CD4-positive, alpha-beta T cell treated with Interleukin-15 for 1 hour (primary cell): ENCODE results near the gene TMCC2.
"Not testable (repeated sequence)": the region's sequence is repeated elsewhere in the genome, so short reads cannot be mapped to it uniquely, and the experiment has no call there.

ENCODE experiments used
- DNase-seq: peaks from one replicate; pipeline ENCODE4 v3.0.0-alpha.2; 2020

Gene TMCC2

DNA sequence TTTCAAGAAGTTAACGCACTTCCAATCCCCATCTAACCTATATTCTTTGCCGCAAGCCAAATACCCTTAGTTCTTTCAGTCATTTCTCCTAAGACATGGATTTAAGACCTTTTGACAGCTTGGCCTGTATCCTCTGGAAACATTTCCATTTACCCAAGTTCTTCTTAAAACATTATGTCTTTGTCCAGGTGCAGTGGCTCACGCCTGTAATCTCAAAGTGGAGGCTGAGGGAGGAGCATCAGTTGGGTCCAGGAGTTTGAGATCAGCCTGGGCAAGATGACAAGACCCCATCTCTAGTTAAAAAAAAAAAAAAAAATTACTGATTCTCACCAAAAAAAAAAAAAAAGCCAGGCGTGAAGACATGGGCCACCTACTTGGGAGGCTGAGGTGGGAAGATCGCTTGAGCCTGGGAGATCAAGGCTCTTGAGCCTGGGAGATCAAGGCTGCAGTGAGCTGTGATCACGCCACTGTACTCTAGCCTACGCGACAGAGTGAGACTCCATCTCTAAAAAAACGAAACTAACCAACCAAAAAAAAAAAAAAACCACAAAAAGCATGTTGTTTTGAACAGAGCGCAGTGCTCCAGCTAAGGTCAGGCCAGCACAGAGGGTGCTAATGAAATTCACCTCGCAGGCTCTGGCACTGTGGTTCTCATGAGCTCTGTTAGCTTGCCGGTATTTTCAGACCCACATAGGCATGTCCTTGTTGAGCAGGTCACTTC lies 57.8 kb downstream of the TMCC2 start:
- peak; percentile 69 for DNase-seq

DNA sequence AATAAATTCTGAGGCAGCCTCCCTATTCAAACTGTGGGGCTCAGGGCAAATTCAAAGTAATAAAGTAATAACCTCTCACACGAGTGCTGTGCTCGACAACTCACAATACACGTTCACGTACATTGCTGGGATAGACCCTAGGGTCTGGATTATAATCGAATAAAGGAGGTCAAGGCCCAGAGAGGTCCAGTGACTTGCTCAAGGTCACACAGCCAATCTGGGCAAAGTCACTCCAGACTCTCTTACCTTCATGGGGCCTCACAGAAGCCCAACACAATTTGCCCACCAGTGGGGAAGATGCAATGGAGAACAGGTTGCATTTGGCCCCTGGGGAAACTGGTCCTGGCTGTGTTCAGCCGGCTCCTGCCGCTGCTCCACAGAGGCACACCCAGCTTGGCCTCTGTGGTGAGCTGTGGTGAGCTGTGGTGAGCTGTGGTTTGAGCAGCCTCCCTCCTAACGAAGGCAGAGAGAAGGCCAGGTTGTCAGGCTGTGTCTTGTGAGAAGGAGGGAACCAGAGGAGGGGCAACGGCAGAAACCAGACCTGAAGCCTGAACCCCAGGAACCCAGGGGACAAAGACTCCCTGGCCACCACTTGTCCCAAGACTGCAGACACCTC lies 58.7 kb downstream of the TMCC2 start:
- peak; percentile 74 for DNase-seq

DNA sequence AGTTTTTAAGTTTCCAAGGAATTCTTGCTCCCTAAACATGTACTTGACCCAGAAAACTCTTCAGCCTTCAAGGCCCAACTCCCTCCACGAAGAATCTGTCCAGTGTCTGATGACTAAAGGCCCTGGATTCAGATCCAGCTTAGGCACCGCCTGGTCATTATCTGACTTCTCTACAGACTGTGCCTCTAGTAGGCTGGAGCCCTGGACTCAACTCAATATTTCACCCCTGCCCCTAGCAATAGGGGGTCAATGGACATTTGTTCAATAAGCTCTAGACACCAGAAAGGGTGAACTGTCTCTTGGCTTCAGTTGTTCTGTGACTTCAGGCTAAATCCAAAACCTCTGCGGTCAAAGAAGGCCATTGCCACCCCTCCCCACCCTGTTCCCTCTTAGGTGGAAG lies 59.3 kb downstream of the TMCC2 start:
- no peak for DNase-seq

DNA sequence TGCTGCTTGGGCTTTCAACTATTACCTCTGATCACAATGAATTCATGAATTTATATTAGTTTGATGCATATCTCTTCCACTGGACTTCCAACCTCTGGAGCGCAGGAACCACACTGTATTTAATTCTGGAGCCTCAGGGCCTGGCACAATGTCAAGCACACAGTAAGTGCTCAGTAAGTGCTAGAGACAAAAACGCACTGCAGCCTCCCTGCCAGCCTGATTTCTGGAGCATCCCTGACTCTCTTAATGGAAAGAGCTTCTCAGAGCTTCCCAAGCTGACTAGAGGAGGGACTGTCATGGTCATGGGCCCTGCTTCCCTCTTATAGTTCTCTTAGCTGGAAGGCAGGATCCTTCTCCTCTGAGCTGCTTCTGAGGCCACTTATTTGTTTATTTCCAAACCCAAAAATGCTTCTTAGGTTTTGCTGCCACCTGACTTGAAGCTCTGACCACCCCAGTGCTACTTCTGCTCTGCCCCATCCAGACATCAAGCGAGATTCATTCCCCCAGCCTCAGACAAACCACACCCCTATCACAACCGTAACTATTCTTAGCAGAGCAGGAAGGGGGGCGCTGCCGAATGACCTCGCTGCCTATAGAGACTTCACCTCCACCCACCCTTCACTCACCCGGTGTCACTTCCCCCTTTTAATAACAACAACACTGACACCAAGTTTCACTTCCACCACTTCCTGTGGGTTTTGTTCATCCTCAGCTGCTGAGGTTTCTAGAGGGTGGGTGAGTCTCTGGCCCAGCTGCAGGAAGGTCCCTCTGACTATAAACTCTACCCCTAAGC lies 60.2 kb downstream of the TMCC2 start:
- DNase-seq = peak; percentile 94

DNA sequence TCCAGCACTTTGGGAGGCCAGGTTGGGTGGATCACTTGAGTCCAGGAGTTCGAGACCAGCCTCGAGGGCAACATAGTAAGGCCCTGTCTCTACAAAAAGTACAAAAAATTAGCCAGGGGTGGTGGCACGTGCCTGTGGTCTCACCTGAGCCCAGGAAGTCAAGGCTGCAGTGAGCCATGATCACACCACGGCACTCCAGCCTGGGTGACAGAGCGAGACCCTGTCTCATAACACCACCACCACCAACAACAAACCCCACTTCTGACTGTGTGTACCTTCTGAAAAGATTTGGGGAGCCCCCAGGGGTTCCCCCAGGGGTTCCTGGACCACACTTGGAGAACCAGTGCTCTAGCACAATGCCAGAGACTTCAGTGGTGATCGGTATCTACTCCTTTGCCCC lies 63.9 kb downstream of the TMCC2 start:
- peak; percentile 68 for DNase-seq

DNA sequence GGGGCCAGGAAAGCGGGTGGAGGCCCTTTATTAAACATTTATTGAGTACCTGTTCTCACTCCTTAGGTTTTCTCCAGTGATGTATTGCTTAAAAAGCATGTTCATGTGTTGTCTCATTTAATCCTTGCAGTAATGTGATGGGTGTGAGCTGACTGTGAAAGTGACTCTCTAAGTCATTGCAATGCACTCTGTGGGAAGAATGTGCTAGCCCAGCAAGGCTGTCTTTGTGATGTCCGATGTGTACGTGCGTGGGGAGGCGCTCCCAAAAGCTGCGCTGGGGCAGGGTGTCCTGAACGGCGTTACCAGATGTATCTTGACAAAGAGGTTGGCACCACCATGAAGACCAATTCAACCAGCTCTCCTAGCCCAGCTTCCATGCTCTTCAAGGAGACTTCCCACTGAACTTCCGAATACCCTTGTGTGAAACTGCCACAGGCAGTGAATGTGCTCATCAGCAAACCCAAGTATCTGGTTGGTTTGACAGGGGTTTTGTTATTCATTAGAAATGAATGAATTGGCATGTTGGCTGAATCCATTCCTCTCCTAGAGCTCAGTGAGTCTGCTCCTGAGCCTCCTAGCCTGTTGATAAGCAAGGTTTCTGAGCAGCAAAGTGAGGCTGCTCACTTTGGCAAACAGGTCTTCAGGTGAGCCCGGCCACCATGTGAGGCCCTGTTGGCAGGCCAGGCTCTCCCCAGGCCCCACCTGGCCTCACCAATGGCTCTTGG lies 65.8 kb downstream of the TMCC2 start:
- DNase-seq = no peak

DNA sequence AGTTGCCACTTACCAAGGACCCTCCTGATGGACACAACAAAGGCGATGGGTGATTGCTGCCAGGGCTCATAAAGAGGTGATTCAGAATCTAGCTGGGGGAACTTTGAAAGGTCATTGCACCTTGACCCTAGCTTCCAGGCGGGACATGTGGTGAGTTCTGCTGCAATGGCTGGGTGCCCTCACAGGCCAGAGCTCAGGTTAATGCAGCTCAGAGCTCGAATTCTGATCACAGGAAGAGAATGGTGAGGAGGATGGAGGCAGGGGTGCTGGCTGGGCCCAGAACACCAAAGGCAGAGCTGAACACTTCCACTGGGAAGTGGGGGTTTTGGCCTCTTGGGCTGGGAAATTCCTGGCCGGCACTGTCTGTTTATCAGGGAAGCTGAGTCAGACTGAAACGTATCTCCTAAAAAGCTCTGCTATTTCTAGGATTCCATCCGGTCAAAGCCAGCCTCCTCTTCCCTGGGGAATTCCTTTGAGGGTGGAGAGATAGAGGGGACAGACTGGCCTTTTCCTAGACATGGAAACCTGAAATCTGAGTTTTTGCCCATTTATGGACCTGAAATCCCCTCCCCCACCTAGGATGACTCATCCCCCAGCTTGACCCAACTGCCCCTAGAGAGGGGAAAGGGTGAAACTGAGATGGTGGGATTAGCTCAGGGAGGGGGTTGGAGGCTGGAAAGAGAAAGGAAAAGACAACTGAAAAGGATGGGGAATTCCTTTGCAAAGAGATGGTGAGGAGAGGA lies 66.6 kb downstream of the TMCC2 start:
- no peak for DNase-seq

DNA sequence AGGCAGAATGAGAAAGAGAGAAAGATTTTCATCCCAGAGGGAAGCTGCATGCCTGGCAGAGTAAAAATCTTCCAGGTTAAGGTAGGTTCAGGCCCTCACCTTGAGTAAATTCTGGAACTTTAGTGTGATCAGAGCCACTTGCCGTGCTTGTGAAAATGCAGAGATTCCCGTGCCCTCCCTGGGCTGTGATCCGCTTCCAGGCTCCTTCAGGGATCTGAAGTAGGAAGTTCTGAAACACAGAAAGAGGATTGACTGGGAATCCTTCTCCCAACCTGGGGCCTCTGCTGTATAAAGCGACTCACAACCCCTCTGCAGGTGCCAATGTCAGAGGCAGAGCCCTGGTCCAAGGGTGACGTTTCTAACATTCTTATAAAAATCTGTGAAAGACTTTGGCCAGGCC lies 67.2 kb downstream of the TMCC2 start:
- DNase-seq = no peak

DNA sequence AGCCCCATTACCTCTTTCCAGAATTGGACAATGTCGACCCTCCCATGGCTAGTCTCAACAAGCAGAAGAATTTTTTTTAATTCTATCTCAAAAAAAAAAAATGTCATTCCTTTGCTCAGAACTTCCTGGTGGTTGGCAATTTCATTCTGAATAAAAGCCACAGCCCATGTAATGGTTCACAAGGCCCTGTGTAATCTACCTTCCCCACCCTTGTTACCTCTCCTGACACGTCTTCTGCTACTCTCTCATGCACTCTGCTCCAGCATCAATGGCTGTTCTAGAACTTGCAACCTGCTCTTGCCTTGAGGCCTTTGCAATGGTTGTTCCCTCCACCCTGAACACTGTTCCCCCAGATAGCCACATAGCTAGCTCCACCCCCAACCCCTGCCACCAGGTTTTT lies 68.4 kb downstream of the TMCC2 start:
- no peak for DNase-seq

DNA sequence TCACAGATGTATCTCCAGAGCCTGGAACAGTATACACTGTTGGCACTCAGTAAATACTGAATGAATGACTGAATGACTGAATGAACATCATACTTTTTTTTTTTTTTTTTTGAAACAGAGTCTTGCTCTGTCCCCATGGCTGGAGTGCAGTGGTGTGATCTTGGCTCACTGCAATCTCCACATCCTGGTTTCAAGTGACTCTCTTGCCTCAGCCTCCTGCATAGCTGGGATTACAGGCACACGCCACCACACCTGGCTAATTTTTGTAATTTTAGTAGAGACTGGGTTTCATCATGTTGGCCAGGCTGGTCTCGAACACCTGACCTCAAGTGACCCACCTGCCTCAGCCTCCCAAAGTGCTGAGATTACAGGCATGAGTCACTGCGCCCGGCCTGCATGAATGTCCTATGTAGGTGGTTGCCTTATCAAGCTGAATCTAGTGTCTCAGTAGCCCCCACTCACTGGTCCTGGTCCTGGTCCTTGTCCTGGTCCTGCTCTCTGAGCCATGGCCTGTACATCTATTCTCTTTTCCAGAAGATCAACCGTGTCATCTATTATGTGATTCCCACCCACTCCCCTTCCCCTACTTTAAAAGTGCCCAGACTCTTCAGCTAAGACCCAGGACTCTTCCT lies 69.9 kb downstream of the TMCC2 start:
- not testable (repeated sequence) for DNase-seq

DNA sequence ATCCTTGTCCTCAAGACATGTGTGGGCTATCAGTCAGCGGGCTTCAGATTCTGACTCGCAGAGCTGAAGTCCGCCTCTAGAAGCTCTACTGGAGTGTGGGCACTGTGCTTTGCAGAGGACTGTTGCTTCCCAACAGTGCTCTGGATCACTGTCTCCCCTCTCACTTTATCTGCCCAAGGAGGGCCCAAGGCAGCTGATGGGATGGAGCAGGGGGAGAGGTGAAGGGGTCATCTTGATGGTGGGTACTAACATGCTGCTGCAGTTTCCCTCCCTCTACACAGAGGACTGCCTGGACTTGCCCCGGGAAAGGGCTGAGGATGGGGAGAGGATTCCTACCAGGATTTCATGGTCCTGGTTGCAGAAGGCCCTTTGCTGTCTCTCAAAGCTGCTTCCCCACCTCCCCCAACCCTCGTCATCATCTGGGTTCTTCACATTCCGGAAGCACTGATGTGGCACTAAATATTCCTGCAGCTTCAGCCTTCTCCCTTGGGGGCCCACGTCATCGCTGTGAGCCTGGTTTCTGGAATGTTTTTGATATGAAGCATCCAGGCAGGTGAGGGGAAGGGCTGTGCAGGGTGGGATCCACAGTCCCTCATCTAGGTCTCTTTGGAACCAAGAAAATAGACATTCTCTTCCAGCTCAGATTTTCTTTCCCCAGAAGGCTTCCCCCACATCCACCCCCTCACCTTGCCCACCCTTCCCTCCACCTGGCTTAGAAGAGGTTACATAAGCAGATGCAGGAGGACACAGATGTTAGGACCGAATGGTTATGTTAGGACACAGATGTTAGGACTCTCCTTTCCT lies 70.6 kb downstream of the TMCC2 start:
- no peak for DNase-seq

DNA sequence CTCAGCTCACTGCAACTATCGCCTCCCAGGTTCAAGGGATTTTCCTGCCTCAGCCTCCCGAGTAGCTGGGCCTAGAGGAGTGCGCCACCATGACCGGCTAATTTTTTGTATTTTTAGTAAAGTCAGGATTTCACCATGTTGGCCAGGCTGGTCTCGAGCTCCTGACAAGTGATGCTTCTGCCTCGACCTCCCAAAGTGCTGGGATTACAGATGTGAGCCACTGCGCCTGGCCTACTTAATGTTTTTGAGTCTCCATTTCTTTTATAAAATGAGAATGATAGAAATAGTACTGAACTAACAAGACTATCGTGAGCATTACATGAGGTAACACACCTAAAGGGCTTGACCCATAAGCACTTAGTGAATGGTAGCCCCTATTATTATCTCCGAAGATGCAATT lies 72.4 kb downstream of the TMCC2 start:
- no peak for DNase-seq

DNA sequence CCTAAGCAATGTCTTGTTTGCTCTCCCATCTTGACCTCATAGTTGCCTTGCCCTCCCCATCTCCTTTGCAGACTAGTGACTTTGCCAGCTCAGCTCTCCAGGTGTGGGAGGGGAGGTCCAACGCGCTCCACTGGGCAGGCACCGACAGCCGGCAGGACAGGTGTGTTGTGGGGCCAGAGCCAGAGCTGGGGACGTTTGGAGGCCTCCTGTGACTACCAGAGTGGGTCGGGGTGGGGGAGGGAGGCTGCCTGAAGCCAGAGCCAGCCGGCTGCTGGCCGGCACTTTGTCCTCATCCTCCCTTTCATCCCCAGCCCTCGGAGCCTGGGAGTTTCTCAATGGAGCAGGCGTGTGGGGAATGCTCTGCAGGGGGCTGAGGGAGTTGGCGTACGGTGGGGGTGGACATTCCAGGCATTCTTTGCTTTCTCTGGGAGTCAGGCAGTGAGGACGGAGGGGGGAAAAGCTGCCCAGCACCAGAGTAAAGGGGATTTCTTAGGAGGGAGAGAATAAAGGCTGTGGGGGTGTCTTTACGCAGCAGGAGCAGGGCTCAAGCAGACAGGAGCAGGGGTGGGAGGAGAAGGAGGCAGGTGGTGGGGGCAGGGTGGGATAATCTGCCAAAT lies 73.6 kb downstream of the TMCC2 start:
- DNase-seq = peak; percentile 25

DNA sequence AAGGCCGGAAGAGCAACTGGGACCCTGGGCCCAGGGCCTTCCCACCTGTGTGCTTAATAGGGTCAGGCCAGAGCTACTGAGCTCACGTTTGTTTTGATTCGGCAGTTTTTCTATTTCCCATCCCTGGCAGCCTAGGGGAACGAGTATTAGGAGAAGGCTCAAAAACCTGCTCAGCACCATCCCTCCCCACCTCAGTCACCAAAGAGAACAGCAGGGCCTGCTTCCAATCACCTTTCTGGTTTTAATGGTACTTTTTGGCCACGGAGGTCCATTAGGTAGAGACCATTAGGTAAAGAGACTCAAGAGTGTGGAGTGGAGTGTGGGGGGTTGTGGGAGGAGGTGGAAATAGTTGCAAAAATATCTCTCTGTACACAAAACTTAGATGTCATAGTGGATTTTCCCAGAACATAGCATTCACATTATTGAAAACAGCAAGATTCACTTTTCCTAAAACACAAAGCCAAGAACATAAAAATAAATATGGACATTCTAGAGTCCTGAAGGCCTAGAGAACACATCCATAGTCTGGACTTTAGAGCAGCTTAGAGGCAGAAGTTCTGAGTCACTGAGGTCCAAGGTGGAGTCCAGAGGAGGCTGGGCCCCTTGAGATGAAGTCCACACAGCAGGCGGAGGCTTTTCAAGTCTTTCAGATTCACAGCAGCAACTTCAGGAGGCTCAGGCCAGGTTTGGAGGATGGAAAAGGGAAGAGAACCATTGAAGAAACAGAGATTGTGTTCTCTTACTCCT lies 74.3 kb downstream of the TMCC2 start:
- no peak for DNase-seq

DNA sequence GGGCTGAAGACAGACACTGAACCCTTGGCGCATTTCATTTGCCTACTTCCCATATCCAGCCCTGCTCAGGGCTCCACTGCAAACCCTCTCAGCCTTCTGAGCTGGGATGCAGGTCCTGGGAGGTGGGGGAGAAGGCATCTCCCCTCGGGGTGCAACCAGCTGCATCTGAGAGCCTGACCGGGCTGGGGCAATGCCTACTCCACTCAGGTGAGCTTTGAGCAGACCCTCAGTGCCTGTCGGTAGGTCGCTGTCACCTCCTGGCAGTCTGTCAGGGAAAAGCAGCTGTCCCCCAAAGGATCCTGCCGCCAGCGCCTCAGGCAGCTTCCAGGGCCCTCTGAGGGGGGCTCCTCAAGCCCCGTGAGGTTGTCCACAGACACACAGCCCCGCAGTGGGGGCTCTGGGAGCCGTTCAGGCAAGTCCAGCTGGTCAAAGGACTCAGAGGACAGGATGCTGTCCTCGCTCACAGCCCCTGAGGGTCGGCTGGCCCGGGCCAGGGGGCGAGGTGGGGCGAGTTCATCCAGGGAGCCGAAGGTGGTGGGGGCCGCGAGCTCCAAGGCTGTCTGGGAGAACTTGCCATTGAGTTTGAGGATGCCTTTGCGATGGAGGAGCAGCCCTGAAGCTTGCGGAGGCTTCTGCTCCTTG lies 75.6 kb downstream of the TMCC2 start:
- DNase-seq = no peak

DNA sequence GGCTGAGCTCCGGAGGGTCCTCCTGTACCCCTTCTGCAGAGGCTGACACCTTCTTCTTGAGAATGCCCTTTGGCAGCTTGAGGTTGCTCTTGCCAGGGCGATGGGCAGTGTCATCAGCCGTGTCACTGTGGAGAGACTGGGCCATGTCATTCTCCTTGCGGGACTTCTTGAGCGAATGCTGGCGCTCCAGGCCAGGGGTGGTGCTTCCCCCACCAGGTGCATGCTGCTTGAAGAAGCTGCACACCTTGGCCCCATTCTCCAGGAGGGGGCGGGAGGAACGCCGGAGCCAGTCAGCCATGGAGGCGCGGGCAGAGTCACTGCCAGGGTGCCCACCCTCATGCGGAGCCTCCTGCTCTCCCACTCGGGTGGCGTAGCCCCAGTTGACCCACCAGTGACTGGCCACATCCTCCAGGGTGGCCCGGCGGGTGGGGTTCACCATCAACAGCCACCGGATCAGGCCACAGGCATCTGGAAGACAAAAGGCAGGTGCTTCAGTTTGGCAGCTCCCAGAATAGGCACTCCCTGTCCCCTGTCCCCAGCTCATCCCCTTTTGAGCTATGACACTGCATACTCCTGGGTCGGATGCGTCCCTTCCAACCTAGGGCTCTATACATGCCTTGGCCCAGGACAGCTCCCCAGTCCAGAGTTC lies 76.4 kb downstream of the TMCC2 start:
- DNase-seq = no peak

DNA sequence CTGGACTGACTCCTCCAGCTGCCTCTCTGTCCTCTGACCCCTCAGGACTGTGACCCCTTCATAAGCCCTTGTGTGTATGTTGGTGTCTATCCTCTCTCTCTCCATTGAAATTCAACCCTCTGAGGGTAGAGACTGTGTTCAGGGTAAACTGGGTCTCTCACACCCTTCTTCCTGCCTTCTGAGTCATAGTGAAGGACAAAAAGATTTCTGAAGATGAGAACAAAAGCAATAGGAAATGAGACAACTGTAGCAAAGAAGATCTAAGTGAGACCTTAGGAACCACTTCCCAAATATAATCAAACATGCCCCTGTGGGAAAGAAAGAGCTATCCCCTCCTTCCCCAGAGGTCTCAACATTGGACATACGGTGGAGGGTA lies 76.9 kb downstream of the TMCC2 start:
- no peak for DNase-seq

DNA sequence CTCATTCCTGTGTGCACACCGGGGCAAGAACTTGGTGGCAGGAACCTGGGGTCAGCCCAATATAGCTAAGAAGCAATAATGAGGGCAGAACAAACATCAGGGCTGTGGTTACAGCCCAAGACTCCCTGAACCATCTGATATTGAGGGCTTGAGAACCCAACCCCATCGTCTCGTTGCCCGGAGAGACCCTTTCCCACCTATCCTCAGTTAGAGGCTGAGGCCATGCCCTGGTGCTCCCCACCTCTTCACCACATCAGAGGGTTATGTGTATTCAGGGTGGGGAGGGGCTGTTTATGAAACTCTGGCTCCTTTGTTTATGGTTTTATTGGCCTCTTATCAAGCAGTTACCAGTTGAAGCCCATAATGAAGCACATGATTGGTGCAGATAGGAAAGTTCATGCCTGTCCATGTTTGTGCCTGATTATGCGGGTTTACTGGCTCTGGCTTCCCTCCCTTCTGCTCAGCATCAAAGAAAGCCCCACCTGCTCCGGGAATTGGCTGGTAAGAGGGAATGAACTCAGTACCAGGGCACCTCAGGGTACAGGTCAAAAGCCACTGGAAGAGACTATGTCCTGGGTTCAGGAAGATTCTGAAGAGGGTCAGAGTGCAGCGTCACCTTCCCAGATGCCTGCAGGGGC lies 79.3 kb downstream of the TMCC2 start:
- DNase-seq = no peak

DNA sequence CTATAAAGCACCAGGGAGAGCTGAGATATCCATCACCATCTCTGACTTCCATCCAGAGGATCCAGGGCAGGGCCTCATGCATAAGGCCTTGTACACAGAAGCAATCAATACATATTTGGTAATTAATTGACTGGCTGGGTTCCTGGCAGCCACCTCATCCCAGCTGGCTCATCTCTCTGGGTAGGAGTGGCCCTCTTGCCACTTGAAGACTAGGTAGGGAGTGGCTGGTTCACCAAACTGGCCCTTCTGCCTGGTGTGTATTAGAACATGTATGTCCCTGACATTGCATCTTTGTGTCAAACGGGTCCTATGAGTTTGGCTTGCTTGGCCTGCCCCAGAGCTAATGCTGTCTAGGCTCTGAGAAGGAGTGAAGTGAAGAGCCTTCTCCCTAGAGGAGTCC lies 82.0 kb downstream of the TMCC2 start:
- DNase-seq = no peak
